Kidney epithelial cell (primary cell): ENCODE measurements around the gene LMOD1. TPM values are rescaled to one million over a fixed set of nuclear protein-coding genes. Genes with fewer than 3 reads are reported as not detected.

Experiments used
- DNase-seq: peaks from one replicate; pipeline ENCODE4 v3.0.0-alpha.2; 2010; ENCODE audit warnings: low read depth
- H3K27me3 ChIP-seq: 2 replicates; pipeline ENCODE4 v1.6.0; 2011; ENCODE audit warnings: low read length; ENCODE audit not compliant: control insufficient read depth, insufficient read depth
- H3K36me3 ChIP-seq: 2 replicates; pipeline ENCODE4 v1.5.1; 2011; ENCODE audit warnings: low read length; ENCODE audit not compliant: control insufficient read depth, insufficient read depth
- H3K4me3 ChIP-seq: 2 replicates; pipeline ENCODE4 v1.5.1; 2011; ENCODE audit warnings: low read depth, mild to moderate bottlenecking, control low read depth, low read length
- CTCF ChIP-seq: IDR thresholded peaks from 2 replicates; pipeline ENCODE4 v1.5.1; 2011; ENCODE audit warnings: mild to moderate bottlenecking, moderate library complexity, low read length, control low read depth, inconsistent platforms; ENCODE audit not compliant: insufficient read depth, poor library complexity, severe bottlenecking
- total RNA-seq: library from RNA; depleted of rRNA; stranded (reverse); fragments of >200 nt; gene quantifications from 2 replicates; pipeline ENCODE4 v1.2.3, GENCODE V29; 2015

Gene LMOD1
- total RNA-seq, 1 donor from 2014 or later = under 0.01 TPM

- no peaks in the 10 kb centered on the region for H3K36me3 ChIP-seq
- no peaks in the 10 kb centered on the region for H3K27me3 ChIP-seq
- TF ChIP-seq CTCF = no peak
- no peak overlapping the region for H3K4me3 ChIP-seq
- no peak for DNase-seq
Observed at GRCh38 chr1:201984446-201984845, 38.1 kb upstream of the LMOD1 start.

- no peak for TF ChIP-seq CTCF
- Histone ChIP-seq H3K27me3 (no peaks in the 10 kb centered on the region), H3K36me3 (no peaks in the 10 kb centered on the region), H3K4me3 (peak overlapping the region; percentile 69)
- DNase-seq = no peak
Observed at GRCh38 chr1:201983380-201983805, 37.0 kb upstream of the LMOD1 start.

GRCh38 chr1:201982623-201983379, 36.5 kb upstream of the LMOD1 start, which contains the start of gene RNPEP:
RNPEP (plus strand) TSS chr1:201982648; CDS start chr1:201982667, 19 bp downstream.
- TF ChIP-seq CTCF = peak; percentile 1
- no peak for DNase-seq
- no peaks in the 10 kb centered on the region for H3K27me3 ChIP-seq
- H3K4me3 ChIP-seq = peak within 1 kb of the TSS; percentile 69
- no peaks in the 10 kb centered on the region for H3K36me3 ChIP-seq

- no peaks in the 10 kb centered on the region for H3K27me3 ChIP-seq
- H3K36me3 ChIP-seq = no peaks in the 10 kb centered on the region
- peak overlapping the region; percentile 69 for H3K4me3 ChIP-seq
- no peak for DNase-seq
- TF ChIP-seq CTCF = no peak
Observed at GRCh38 chr1:201982082-201982622, 35.8 kb upstream of the LMOD1 start.

- no peak for TF ChIP-seq CTCF
- no peaks in the 10 kb centered on the region for H3K36me3 ChIP-seq
- DNase-seq = no peak
- no peak overlapping the region for H3K4me3 ChIP-seq
- no peaks in the 10 kb centered on the region for H3K27me3 ChIP-seq
Observed at GRCh38 chr1:201970334-201971159, 24.2 kb upstream of the LMOD1 start.
